DMS 273 treated with DMSO at 0.1 percent for 48 hours (cell line): ENCODE measurements around the gene ERFL.
"Not testable (repeated sequence)": the region's sequence is repeated elsewhere in the genome, so short reads cannot be mapped to it uniquely, and the experiment has no call there.

ENCODE experiments used
- DNase-seq: peaks from one replicate; lab custom pipeline; 2025; lab: John Stamatoyannopoulos, UW

ERFL gene

DNA sequence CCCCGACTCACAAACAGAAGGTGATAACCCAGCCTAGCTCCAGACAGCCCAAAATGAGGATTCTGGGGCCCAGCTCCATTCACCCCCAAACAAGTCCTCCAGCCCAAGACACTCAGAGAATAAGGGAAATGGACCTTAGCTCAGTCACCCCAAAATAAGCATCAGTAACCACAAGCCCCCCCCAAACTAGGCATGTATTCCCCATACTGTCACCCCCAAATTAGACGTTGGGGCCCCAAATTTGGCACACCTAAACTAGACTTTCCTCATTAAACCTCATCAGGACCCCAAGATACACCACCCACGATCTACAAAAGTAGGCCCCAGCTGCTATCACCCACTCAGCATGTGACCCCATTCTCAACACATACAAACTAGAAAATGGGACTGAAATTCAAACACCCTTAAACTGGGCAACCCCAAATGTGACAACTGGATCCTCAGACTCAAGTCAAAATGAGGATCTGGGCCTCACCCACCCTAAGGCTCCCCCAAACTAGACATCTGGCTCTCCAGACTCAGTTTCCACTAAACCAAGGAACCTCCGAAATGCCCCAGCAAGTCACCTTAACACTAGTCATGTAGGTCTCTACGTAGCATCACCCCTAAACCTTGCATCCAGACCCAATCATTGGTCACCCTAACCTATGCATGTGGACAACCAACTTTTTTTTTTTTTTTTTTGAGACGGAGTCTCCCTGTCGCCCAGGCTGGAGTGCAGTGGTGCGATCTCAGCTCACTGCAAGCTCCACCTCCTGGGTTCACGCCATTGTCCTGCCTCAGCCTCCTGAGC lies 13.4 kb upstream of the ERFL start:
- DNase-seq = no peak

DNA sequence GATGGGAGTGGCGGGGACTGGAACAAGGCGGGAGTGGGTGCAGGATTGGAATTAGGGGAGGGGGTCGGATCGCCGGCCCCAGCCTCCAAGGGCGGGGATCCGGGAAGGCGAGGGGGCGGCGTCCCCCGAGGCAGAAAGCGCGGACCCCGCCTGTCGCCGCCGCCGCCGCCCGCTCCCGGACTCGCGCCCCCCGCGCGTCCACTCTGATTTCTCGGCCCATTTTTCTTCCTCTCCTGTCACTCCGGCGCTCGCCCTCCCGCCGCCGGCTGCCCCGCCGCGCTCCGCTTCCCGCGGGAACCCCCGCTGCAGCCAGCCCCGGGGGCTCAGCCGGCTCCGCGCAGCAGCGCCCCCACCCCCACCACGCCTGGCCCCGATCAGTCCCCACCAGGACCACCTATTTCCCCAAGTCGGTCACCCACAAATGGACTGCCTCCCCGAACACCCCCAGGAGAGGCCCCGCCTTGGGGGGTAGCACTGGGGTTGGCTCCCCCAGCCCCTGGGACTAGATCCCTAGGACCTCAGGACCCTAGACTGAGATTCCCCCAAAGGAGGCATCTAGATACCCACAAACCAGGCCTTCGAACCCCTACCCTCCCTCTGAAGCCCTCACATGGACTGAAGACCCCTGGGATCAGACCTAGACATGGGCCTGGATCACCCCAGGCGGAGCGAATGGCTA lies 12.6 kb upstream of the ERFL start:
- DNase-seq = no peak

GRCh38 chr19:41939861-41940730 lies 11.8 kb upstream of the ERFL start:
- DNase-seq = no peak

GRCh38 chr19:41939209-41939608 lies 11.0 kb upstream of the ERFL start:
- not testable (repeated sequence) for DNase-seq

GRCh38 chr19:41937525-41938468 lies 9.5 kb upstream of the ERFL start:
- DNase-seq = no peak

DNA sequence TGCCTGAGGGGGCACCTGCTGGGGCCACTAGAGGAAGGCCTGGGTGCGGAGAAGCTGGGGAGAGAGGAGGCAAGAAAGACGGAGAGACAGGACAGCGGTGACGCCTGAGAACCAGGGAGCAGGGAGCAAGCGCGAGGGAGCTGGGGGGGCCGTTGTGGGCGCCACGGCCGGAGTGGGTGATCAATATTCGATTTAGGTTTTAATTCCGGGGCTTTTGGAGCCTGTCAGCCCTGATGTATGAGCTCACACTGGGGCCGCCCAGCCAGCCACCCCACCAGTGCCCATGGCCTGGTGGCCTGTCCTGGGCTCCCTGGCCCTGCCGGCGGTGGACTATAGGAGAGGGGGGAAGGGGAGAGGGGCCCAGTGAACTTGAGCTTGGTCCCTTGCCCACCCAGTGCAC lies 8.7 kb upstream of the ERFL start:
- DNase-seq = no peak

DNA sequence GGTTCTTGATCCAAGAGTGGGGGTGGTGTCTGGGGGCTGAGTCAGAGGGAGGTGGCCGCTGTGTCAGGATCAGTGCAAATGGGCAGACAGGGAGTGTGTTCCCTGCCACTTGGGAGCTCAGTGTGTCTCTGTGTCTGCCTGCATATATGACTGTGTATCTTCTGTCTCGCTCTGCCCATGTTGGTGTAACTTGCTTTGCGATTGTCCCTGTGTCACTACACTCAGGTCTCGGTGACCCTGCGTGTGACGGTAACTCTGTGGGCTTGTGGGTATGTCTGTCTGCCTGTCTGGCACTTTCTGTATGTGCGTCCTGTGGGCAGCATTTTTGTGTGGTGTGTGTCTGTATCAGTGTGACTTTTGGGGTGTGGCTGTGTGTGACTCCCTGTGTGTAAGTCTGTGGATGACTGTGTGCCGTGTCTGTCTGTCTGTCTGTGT lies 8.2 kb upstream of the ERFL start:
- DNase-seq = no peak

DNA sequence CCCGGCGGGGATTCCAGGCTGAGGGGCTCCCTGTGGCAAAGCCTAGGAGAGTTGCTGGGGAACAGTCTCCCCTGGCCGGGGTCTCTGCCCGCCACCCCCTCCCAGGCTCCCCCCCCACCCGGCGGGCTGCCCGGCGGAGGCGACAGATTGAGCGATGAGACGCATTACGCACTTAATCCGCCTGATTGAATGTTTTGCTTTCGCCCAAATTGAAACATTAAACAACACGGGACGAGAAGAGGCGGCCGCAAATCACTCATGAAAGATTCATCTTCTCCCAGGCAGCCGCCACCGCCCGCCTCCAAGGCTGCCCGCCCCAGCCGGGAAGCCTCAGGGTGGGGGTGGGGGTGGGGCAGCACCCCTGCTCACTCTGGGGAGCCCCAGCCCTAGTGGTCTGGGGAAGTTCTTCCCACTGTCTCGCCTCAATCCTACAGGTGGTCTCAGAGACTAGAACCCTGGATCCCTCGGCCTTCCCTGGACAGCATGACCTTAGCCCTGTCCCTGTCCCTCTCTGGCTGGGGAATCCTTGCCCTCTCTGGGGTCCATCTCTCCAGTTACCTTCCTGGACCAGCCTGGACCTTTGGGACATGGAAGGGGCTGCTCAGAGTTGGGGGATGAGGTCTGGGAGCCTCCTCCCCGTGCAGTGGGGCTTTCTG lies 7.6 kb upstream of the ERFL start:
- no peak for DNase-seq

- no peak for DNase-seq
Observed at GRCh38 chr19:41934849-41935374, 6.7 kb upstream of the ERFL start.

DNA sequence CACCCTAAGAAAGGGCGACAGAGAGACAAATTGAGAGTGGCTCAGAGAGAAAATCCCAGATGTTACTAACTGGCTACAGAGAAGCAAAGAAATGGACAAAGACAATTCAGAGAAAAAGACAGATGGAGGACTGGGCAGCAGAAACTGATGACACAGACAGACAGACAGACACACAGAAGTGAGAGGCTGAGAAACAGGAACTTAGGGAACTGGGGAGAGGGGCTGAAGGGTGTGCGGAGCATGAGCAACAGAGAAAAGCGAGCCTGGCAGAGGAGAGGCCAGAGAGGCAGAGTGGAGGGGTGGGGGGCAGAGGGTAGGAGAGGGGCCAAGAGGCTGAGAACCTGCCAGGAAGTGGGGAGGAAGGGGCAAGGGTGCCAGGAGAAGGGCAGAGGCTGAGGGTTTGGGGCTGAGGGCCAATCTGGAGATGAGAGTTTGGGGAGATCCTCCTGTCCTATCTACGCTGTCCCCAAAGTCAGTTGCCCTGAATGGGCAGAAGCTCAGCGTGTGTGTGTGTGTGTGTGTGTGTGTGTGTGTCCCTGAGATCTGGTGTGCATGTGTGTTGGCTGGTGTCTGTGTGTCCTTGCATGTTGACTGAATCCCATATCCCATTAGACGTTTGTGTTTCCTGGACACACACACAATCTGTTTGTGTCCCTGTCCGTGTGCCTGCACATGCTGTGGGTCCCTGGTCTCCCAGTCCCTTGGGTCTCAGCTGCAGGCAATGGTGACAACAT lies 5.6 kb upstream of the ERFL start:
- DNase-seq = no peak

DNA sequence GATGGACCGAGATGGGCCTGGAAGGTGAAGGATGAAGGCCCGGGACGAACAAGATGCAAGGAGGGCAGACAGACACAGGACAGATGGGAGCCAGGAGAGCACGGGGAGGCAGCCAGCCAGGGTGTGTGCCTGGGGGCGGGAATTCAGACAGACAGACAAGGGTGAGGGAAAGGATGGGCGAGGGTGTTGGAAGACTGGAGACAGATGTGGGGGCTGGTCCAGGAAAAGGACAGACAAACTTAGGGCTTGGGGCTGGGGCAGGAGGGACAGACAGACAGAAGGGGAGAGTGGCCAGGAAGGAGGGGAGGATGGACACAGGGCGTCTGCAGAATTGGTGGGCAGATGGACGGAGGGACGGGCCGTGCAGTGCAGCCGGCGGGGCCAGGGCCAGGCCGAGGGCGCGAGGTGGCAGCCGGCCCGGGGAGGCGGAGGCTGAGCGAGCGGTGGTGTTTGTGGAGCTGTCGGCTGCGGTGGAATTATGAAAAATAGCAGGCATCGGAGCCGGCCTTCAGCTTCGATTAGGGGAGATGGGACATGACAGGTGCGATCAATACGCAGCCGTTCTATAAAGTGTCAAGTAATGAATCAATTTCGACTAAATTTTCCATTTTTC lies 4.6 kb upstream of the ERFL start:
- DNase-seq = peak; percentile 69

GRCh38 chr19:41932259-41932719 lies 4.0 kb upstream of the ERFL start:
- DNase-seq = no peak

GRCh38 chr19:41930926-41931592 lies 2.8 kb upstream of the ERFL start:
- no peak for DNase-seq

DNA sequence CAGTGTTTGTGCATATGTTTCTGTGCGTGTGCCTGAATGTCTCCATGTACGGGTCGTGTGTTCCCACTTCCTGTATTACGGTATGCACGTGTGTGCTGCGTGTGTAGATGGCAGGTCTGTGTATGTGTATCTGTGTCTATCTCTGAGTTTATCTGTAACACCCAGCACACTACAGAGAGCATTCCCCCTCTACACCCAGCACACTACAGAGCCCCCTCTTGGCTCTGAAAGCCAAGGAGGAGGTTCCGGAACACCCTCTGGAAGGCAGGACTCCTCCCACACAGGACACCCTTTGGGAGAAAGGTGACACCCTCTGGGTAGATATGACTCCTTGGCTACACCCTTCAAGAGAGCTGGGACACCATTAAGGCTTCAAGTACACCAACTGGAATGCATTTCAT lies 2.1 kb upstream of the ERFL start:
- DNase-seq = no peak

DNA sequence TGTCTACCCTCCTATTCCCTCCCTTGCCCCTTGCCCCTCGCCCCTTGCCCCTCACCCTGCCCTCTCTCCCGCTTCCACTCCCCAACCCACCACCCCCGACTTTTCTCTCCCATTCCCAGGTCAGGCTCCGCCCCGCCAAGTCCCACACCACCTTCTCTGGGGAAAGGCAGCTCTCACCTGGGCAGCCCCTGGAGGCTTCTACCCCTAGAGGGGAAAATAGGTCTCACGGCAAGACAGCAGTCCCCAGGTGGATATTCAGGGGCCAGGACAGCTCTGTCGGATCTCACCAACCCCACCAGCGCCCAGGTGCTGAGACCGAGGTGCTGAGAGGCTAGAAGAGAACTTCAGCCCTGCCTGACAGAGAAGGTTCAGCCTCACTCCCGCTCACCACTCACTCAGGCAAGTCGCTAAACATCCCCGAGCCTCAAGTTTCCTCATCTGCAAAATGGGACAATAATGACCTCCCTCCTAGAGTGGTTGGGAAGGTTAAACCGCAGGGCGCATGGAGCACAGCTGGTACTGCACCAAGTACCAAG lies 1.4 kb upstream of the ERFL start:
- no peak for DNase-seq

DNA sequence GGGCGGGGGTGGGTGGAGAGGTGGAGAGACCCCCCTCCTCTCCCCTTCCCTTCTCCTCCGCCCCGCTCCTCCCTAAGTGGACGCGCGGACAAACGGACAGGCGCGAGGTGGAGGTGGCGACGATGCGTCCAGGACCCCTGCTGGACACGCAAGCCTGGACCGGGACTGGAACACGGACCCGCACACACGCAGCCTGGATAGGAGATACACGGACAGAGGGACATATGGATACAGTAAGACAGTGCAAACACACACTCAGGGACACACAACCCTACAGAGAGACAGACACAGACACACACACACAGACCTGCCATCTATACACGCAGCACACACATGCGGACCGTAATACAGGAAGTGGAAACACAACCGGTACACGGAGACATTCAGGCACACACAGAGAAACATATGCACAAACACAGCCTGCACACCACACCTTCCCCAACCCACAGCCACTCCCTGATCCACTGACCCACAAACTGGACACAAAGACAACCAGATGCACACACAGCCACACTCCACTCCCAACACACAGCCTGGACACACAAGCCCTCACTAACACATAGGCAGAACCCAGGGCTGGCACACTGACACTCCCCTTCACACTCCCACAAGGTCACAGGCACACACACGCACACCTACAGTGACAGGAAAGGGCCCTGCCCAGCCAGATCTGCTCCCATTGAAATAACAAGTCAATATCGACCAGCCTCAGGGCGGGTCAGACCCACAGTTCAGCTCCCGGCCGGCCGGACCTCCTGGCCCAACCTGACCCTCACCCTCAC lies 696 bp upstream of the ERFL start:
- no peak for DNase-seq

DNA sequence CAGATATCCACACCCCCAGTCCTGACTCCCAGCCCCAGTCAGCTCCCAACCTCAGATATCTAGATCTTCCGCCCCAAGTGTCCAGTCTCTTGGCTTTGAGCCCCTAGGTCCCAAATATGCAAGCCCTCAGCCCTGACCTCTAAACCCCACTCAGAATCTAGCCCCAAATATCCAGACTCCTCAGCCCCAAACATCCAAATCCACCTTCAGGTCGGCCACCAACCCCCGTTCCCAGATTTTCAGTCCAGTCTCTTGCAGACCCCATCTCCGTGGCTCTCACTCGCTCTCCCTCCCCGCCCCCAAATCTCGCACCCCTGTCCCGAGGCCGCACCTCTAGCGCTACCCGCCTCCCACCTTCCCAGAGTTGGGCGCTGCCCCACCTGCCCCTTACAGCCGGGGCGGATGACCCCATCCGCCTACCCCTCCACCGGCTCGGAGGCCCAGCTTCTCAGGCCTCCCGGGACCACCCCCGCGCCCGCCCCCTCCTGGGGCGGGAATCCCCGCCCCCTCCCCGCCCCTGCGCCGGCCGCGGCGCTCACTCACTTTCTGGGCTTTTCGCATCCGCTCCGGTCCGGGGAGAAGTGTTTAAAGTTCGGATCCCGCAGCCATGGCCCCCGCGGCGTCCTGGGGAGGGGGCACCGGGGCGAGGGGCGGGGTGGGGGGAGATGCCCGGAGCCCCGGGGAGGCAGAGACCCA lies 604 bp downstream of the ERFL start:
- no peak for DNase-seq
